Activated naive CD8-positive, alpha-beta T cell treated with anti-CD3 and anti-CD28 coated beads, Interleukin-2, amount 50 U/mL, for 24 hours (primary cell): Measurements from ENCODE around the gene DDX43.
"Not testable (repeated sequence)": the region's sequence is repeated elsewhere in the genome, so short reads cannot be mapped to it uniquely, and the experiment has no call there.

Source experiments
- ATAC-seq: fragments of 150-1000 bp; cut with Tn5 transposase; one replicate; pipeline ENCODE4 v1.10.0; 2021
- DNase-seq: peaks from one replicate; pipeline ENCODE4 v3.0.0; 2021
- H3K27ac Mint-ChIP-seq: one replicate; pipeline ENCODE4 v1.8.0; 2021; ENCODE audit warnings: mild to moderate bottlenecking, mixed read lengths
- H3K27me3 Mint-ChIP-seq: one replicate; pipeline ENCODE4 v1.8.0; 2021; ENCODE audit warnings: mixed read lengths
- H3K36me3 Mint-ChIP-seq: one replicate; pipeline ENCODE4 v1.8.0; 2021; ENCODE audit warnings: low read depth, mixed read lengths
- H3K4me1 Mint-ChIP-seq: one replicate; pipeline ENCODE4 v1.8.0; 2021; ENCODE audit warnings: mixed read lengths
- H3K4me3 Mint-ChIP-seq: one replicate; pipeline ENCODE4 v1.8.0; 2021; ENCODE audit warnings: mild to moderate bottlenecking, moderate library complexity, mixed read lengths
- H3K9me3 Mint-ChIP-seq: one replicate; pipeline ENCODE4 v1.8.0; 2021; ENCODE audit warnings: mixed read lengths

DDX43 gene

GRCh38 chr6:73372516-73372915, 22.1 kb upstream of the DDX43 start:
- ATAC-seq (no peak), DNase-seq (no peak)
- Mint-ChIP-seq H3K4me3 (no peak overlapping the region), H3K27ac (no peak overlapping the region), H3K36me3 (no peaks in the 10 kb centered on the region), H3K9me3 (peaks cover 8% of the 10 kb centered on the region), H3K27me3 (no peaks in the 10 kb centered on the region), H3K4me1 (no peaks in the 10 kb centered on the region)

DNA sequence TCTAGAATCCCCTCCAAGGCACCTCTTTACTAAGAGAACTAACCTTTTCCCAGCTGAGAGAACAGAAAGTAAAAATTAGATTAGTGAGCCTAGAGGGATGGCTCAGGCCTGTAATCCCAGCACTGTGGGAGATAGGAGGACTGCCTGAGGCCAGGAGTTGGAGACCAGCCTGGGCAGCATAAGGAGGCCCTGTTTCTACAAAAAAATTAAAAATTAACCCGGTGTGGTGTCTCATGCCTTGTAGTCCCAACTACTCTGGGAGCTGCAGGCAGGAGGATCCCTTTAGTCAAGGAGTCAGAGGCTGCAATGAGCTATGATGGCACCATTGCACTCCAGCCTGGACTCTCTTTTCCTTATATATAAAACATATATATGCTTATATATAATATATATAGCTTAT, 19.4 kb upstream of the DDX43 start:
- ATAC-seq: no peak
- H3K4me3 Mint-ChIP-seq: no peak overlapping the region
- H3K4me1 Mint-ChIP-seq: no peaks in the 10 kb centered on the region
- H3K27me3 Mint-ChIP-seq: no peaks in the 10 kb centered on the region
- no peak overlapping the region for H3K27ac Mint-ChIP-seq
- peaks cover 4% of the 10 kb centered on the region for H3K9me3 Mint-ChIP-seq
- H3K36me3 Mint-ChIP-seq: no peaks in the 10 kb centered on the region
- no peak for DNase-seq

GRCh38 chr6:73377225-73377624, 17.4 kb upstream of the DDX43 start:
- DNase-seq: no peak
- no peaks in the 10 kb centered on the region for H3K27me3 Mint-ChIP-seq

GRCh38 chr6:73381531-73381930, 13.1 kb upstream of the DDX43 start:
- not testable (repeated sequence) for H3K9me3 Mint-ChIP-seq, H3K27me3 Mint-ChIP-seq, H3K36me3 Mint-ChIP-seq, H3K4me1 Mint-ChIP-seq, ATAC-seq, H3K4me3 Mint-ChIP-seq, DNase-seq, H3K27ac Mint-ChIP-seq

More at GRCh38 chr6:73377225-73377624, 17.4 kb upstream of the DDX43 start:
- peaks cover 3% of the 10 kb centered on the region for H3K9me3 Mint-ChIP-seq
- H3K27ac Mint-ChIP-seq: no peak overlapping the region
- H3K36me3 Mint-ChIP-seq: no peaks in the 10 kb centered on the region
- no peaks in the 10 kb centered on the region for H3K4me1 Mint-ChIP-seq
- ATAC-seq: no peak
- no peak overlapping the region for H3K4me3 Mint-ChIP-seq

GRCh38 chr6:73382462-73383113, 12.0 kb upstream of the DDX43 start:
- Mint-ChIP-seq H3K36me3 (no peaks in the 10 kb centered on the region), H3K27ac (no peak overlapping the region)
- no peak for DNase-seq

GRCh38 chr6:73388433-73388799, 6.2 kb upstream of the DDX43 start:
- Mint-ChIP-seq H3K27me3 (peaks cover 7% of the 10 kb centered on the region), H3K27ac (peak overlapping the region; percentile 54), H3K4me1 (peaks cover 18% of the 10 kb centered on the region), H3K4me3 (peak overlapping the region; percentile 78), H3K9me3 (no peaks in the 10 kb centered on the region), H3K36me3 (no peaks in the 10 kb centered on the region)
- no peak for ATAC-seq
- no peak for DNase-seq

More at GRCh38 chr6:73382462-73383113, 12.0 kb upstream of the DDX43 start:
- Mint-ChIP-seq H3K4me1 (no peaks in the 10 kb centered on the region), H3K9me3 (no peaks in the 10 kb centered on the region), H3K4me3 (no peak overlapping the region), H3K27me3 (no peaks in the 10 kb centered on the region)
- ATAC-seq: no peak

DNA sequence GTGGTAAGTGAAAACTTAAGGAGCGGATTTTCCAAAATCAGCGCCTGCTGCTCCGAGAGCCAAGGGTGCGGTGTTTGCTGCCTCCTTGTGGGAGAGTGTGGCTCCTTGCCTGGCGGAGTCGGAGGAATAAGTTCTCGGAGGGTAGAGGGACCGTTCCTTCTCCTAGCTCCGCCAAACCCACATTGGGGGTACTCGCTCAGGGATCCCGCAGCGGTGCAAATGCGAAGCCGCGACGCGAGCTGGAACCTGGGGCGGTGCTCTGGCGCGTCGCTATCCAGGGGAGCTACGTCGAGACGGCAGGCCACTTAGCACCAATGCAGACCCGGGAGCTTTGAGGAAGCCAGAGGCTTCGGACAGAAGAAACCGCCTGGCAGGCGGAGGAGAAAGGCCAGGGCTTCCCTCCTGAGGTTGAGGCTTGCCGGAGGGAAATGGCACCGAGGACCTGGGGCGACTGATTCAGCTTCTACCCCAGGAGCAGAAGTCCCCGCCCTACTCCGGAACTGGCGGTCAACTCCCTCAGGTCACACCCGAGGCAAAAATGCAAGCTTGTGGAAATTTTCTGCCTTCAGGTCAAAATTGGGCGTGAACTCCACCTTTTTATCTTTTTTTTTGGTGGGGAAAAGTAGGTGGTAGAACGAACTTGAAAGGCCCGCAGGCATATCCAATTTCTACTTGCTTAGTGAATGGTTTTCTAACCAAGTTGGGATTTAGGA, 5.7 kb upstream of the DDX43 start:
- Mint-ChIP-seq H3K27ac (peak overlapping the region; percentile 54), H3K4me3 (peak overlapping the region; percentile 78), H3K36me3 (no peaks in the 10 kb centered on the region), H3K4me1 (peaks cover 18% of the 10 kb centered on the region), H3K9me3 (no peaks in the 10 kb centered on the region), H3K27me3 (peaks cover 7% of the 10 kb centered on the region)
- peak; percentile 69 for DNase-seq
- peak; percentile 94 for ATAC-seq

- ATAC-seq: no peak
- no peak overlapping the region for H3K4me3 Mint-ChIP-seq
- no peaks in the 10 kb centered on the region for H3K36me3 Mint-ChIP-seq
- H3K4me1 Mint-ChIP-seq: peaks cover 20% of the 10 kb centered on the region
- peaks cover 7% of the 10 kb centered on the region for H3K27me3 Mint-ChIP-seq
- H3K9me3 Mint-ChIP-seq: no peaks in the 10 kb centered on the region
- no peak overlapping the region for H3K27ac Mint-ChIP-seq
- no peak for DNase-seq
Observed at GRCh38 chr6:73389854-73390253, 4.8 kb upstream of the DDX43 start.

GRCh38 chr6:73391675-73392074, 3.0 kb upstream of the DDX43 start:
- DNase-seq (no peak), ATAC-seq (no peak)
- H3K27me3 Mint-ChIP-seq: peaks cover 7% of the 10 kb centered on the region
- no peak overlapping the region for H3K27ac Mint-ChIP-seq
- H3K9me3 Mint-ChIP-seq: no peaks in the 10 kb centered on the region
- H3K4me3 Mint-ChIP-seq: no peak overlapping the region
- no peaks in the 10 kb centered on the region for H3K36me3 Mint-ChIP-seq
- H3K4me1 Mint-ChIP-seq: peaks cover 21% of the 10 kb centered on the region

DNA sequence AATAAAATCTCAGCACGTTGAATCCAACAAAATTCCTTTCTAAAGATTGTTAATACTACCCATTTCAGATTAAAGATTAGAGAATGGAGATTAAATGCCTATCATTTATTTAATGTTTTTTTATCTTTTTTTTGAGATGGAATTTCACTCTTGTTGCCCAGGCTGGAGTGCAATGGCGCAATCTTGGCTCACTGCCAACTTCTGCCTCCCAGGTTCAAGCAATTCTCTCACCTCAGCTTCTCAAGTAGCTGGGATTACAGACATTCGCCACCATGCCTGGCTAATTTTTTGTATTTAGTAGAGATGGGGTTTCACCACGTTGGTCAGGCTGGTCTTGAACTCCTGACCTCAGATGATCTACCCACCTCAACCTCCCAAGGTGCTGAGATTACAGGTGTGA, 2.4 kb upstream of the DDX43 start:
- not testable (repeated sequence) for ATAC-seq, DNase-seq, H3K27me3 Mint-ChIP-seq, H3K27ac Mint-ChIP-seq, H3K4me3 Mint-ChIP-seq, H3K36me3 Mint-ChIP-seq, H3K9me3 Mint-ChIP-seq
- peaks cover 21% of the 10 kb centered on the region for H3K4me1 Mint-ChIP-seq

GRCh38 chr6:73393278-73393677, 1.4 kb upstream of the DDX43 start:
- H3K27ac Mint-ChIP-seq: peak overlapping the region; percentile 64
- peaks cover 2% of the 10 kb centered on the region for H3K27me3 Mint-ChIP-seq
- no peaks in the 10 kb centered on the region for H3K36me3 Mint-ChIP-seq
- DNase-seq: no peak
- H3K9me3 Mint-ChIP-seq: no peaks in the 10 kb centered on the region
- H3K4me3 Mint-ChIP-seq: no peak overlapping the region
- ATAC-seq: no peak
- peaks cover 21% of the 10 kb centered on the region for H3K4me1 Mint-ChIP-seq

GRCh38 chr6:73395875-73396274, 1.2 kb downstream of the DDX43 start:
- peaks cover 14% of the 10 kb centered on the region for H3K4me1 Mint-ChIP-seq
- peaks cover 2% of the 10 kb centered on the region for H3K27me3 Mint-ChIP-seq
- H3K27ac Mint-ChIP-seq: no peak overlapping the region
- no peaks in the 10 kb centered on the region for H3K9me3 Mint-ChIP-seq
- ATAC-seq: no peak
- no peak for DNase-seq
- H3K4me3 Mint-ChIP-seq: no peak overlapping the region
- H3K36me3 Mint-ChIP-seq: no peaks in the 10 kb centered on the region

GRCh38 chr6:73400656-73401055, 6.0 kb downstream of the DDX43 start:
- DNase-seq (no peak), ATAC-seq (no peak)
- Mint-ChIP-seq H3K4me1 (no peaks in the 10 kb centered on the region), H3K27ac (no peak overlapping the region), H3K27me3 (no peaks in the 10 kb centered on the region), H3K4me3 (no peak overlapping the region), H3K36me3 (no peaks in the 10 kb centered on the region), H3K9me3 (no peaks in the 10 kb centered on the region)

DNA sequence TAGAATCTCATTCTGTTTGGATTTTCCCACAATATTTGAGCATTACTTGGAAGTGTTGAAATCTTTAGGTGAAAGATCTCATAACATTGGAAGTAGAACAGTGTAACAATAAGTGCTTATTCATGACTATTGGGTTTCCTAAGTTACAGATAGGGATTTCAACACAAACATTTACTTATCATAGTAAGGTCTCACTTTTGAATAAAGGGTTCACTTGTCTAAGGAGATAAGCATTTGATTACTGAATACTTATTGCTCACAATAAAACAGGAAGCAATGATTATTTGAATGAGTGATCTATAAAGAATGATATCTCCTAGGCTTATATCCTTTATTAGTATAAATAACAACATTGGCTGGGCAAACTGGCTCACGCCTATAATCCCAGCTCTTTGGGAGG, 14.8 kb downstream of the DDX43 start:
- Mint-ChIP-seq H3K36me3 (no peaks in the 10 kb centered on the region), H3K4me3 (no peak overlapping the region), H3K9me3 (no peaks in the 10 kb centered on the region), H3K27me3 (no peaks in the 10 kb centered on the region), H3K27ac (no peak overlapping the region), H3K4me1 (no peaks in the 10 kb centered on the region)
- DNase-seq (no peak), ATAC-seq (no peak)

- DNase-seq: no peak
- Mint-ChIP-seq H3K9me3 (no peaks in the 10 kb centered on the region), H3K4me1 (peaks cover under 1% of the 10 kb centered on the region), H3K36me3 (peaks cover 10% of the 10 kb centered on the region), H3K27me3 (no peaks in the 10 kb centered on the region), H3K4me3 (no peak overlapping the region), H3K27ac (no peak overlapping the region)
- no peak for ATAC-seq
Observed at GRCh38 chr6:73413102-73413501, 18.5 kb downstream of the DDX43 start.
